ENCODE results near the gene PICK1. TPM values are rescaled to one million over a fixed set of nuclear protein-coding genes. Genes with fewer than 3 reads are reported as not detected.

PICK1 gene
- total and polyA plus RNA-seq, 2 of the 4 experiments (the other 2 are of a cell fraction), result 16.5 to 21.0 TPM

DNA sequence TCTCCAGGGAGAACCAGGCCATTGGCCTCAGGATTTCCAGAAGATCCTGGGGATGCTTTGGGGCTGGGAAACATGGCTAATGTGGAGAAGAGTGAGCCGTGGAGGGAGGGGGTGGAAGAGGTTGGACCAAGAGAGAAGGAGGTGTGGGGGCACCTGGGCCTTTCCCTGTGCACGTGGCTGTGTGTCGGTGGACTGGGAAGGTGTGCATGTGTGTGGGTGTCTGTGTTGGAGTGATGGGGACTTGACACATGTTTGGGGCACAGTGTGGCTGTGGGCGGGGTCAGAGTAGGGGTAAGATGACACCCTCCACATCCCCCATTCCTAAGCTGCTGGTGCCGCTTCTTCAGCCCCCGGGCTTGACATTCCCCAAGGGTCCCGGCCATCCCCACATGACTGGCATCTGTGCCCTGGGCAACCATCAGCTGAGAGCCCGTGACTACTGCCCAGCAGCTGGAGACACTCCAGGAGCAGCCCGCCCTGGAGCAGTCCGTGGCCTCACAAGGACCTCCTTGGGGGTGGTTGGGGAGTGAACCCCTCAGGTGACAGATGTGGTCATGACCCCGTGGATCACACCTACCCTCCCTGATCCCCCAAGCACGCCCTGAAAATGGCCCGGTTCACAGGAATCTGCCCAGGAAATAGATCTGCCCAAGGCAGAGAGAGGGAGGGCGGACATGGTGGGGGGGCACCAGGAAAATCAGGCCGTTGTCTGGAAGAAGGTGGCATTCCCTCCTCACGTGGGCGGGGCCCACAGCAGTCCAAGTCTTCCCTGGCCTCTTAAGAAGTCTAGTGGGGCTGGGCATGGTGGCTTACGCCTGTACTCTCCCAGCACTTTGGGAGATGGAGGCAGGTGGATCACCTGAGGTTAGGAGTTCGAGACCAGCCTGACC, 38.0 kb upstream of the PICK1 start:
- 57% methylated on average over 1 of the region's 19 CpGs; no CpG with 5 or more reads in 1 of the 2 experiments for WGBS, 2 experiments (ENCODE audit: extremely low coverage in 2 of 2, insufficient read length in 1 of 2)

More for the DNA sequence above, 38.0 kb upstream of the PICK1 start:
- Histone ChIP-seq H2BK15ac (ENCODE audit: low read depth, low read length) (no peak overlapping the region), H3K9ac (ENCODE audit: low read depth, low read length) (no peak overlapping the region), H4K91ac (ENCODE audit: insufficient read depth, low read depth, low read length) (no peak overlapping the region), H2BK20ac (ENCODE audit: low read depth, low read length) (no peak overlapping the region), H3K9me3 (ENCODE audit: control insufficient read depth, insufficient read depth, low read length) (no peaks in the 10 kb centered on the region), H2AFZ (replicated peaks; ENCODE audit: low read length, poor library complexity) (no peak overlapping the region), H4K8ac (ENCODE audit: low read depth in 2 of 2, low read length in 2 of 2) (no peak overlapping the region), H3K36me3 (ENCODE audit: control insufficient read depth, insufficient read depth, low read length) (no peaks in the 10 kb centered on the region), H3K4me3 (ENCODE audit: insufficient read depth, low read depth, low read length) (no peak overlapping the region), H3K56ac (ENCODE audit: extremely low read depth, insufficient read depth, low read length) (no peak overlapping the region), H4K5ac (ENCODE audit: low read depth, low read length) (no peak overlapping the region), H3K4ac (ENCODE audit: low read depth, low read length) (no peak overlapping the region), H3K14ac (replicated peaks; ENCODE audit: low read depth, low read length) (no peak overlapping the region), H3K79me1 (ENCODE audit: low read depth in 1 of 2, low read length in 2 of 2) (no peaks in the 10 kb centered on the region), H2AK5ac (ENCODE audit: low read depth, low read length) (no peak overlapping the region), H2BK120ac (ENCODE audit: low read depth, low read length) (no peak overlapping the region), H3K4me2 (ENCODE audit: low read depth, low read length) (no peak overlapping the region), H3K18ac (ENCODE audit: low read depth, low read length) (no peak overlapping the region), H2BK5ac (ENCODE audit: low read depth, low read length, poor library complexity, severe bottlenecking) (no peak overlapping the region), H3K4me1 (ENCODE audit: control insufficient read depth, insufficient read depth, low read length) (peaks cover 9% of the 10 kb centered on the region), H4K20me1 (ENCODE audit: insufficient read depth, low read length) (no peaks in the 10 kb centered on the region), H3K27me3 (ENCODE audit: control insufficient read depth, insufficient read depth, low read length) (peaks cover 2% of the 10 kb centered on the region), H3K27ac (ENCODE audit: insufficient read depth, low read length) (no peak overlapping the region), H2AK9ac (replicated peaks; ENCODE audit: low read depth, low read length, poor library complexity) (no peak overlapping the region), H3K9me1 (ENCODE audit: insufficient read depth, low read length) (no peaks in the 10 kb centered on the region), H3K23ac (ENCODE audit: low read depth, low read length) (no peak overlapping the region)
- DNase-seq, result no peak
- intact Hi-C loops (cut with micrococcal nuclease) (no loop called here), in situ Hi-C loops (cut with MboI; ENCODE audit: low sequenced_read_pairs) (no loop called here), dilution Hi-C loops (cut with HindIII; ENCODE audit: low sequenced_read_pairs, unreplicated experiment) (no loop called here)
- ChIA-PET POLR2A (ENCODE audit: unreplicated experiment) (no interaction called here), CTCF (no interaction called here)
- no peak for ATAC-seq (ENCODE audit: low read depth)
- BruUV-seq (replicated peaks), result no TSS peak
- TF ChIP-seq MAZ (IDR thresholded peaks at IDR 0.05; ENCODE audit: borderline replicate concordance, low read depth, low read length), result no peak
- no peak for TF ChIP-seq CHD1 (IDR thresholded peaks at IDR 0.05; ENCODE audit: low read depth, low read length)
- TF ChIP-seq RCOR1 (IDR thresholded peaks at IDR 0.05; ENCODE audit: insufficient replicate concordance, low read length), result no peak
- TF ChIP-seq NFE2L2 (IDR thresholded peaks at IDR 0.05; ENCODE audit: low read depth, low read length), result no peak
- TF ChIP-seq, protein P1, sequence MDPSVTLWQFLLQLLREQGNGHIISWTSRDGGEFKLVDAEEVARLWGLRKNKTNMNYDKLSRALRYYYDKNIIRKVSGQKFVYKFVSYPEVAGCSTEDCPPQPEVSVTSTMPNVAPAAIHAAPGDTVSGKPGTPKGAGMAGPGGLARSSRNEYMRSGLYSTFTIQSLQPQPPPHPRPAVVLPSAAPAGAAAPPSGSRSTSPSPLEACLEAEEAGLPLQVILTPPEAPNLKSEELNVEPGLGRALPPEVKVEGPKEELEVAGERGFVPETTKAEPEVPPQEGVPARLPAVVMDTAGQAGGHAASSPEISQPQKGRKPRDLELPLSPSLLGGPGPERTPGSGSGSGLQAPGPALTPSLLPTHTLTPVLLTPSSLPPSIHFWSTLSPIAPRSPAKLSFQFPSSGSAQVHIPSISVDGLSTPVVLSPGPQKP (IDR thresholded peaks at IDR 0.05; ENCODE audit: borderline replicate concordance, low read depth, low read length), result no peak
- no peak for TF ChIP-seq BHLHE40 (IDR thresholded peaks at IDR 0.05; ENCODE audit: low read depth, low read length)
- TF ChIP-seq MAFK (IDR thresholded peaks at IDR 0.05; ENCODE audit: low read depth, low read length), result no peak
- TF ChIP-seq SMC3 (IDR thresholded peaks at IDR 0.05; ENCODE audit: low read depth, low read length), result no peak

All from IMR-90 (cell line).